CD8-positive, alpha-beta memory T cell (primary cell): Measurements from ENCODE around the gene MAP3K14. TPM values are rescaled to one million over a fixed set of nuclear protein-coding genes. Genes with fewer than 3 reads are reported as not detected.
A peak's percentile ranks its signal among the peaks of the same experiment; 100 is the strongest.

Source experiments
- CTCF ChIA-PET: fragments of 350-600 bp; sonication (Branson Sonifier 250); formaldehyde crosslinking; loops from one replicate; lab custom pipeline; 2021; ENCODE audit warnings: antibody characterized with exemption; lab: Charles Lee
- POLR2A ChIA-PET: fragments of 350-600 bp; sonication (Branson Sonifier 250); formaldehyde crosslinking; loops from one replicate; lab custom pipeline; 2021; ENCODE audit warnings: antibody characterized with exemption; lab: Charles Lee
- DNase-seq, 5 donors: peaks; one replicate each; pipeline versions ENCODE4 v3.0.0 to v3.0.0-alpha.2; 2020 to 2022; ENCODE audit warnings: mixed read lengths in 1 of 5
- H3K27ac ChIP-seq: one replicate; pipeline ENCODE4 v1.7.0; 2013; ENCODE audit warnings: low read depth, mild to moderate bottlenecking, low read length, moderate library complexity
- H3K27me3 ChIP-seq: 2 replicates; pipeline ENCODE4 v1.7.0; 2013; ENCODE audit warnings: low read length, mild to moderate bottlenecking; ENCODE audit not compliant: insufficient read depth, poor library complexity, severe bottlenecking
- H3K36me3 ChIP-seq: 2 replicates; pipeline ENCODE4 v1.7.0; 2013; ENCODE audit warnings: mild to moderate bottlenecking, low read length, moderate library complexity; ENCODE audit not compliant: insufficient read depth
- H3K4me1 ChIP-seq: 2 replicates; pipeline ENCODE4 v1.7.0; 2013; ENCODE audit warnings: mild to moderate bottlenecking, low read length, moderate library complexity; ENCODE audit not compliant: insufficient read depth
- H3K4me3 ChIP-seq: 2 replicates; pipeline ENCODE4 v1.7.0; 2013; ENCODE audit warnings: mild to moderate bottlenecking, low read length
- H3K9me3 ChIP-seq: 2 replicates; pipeline ENCODE4 v1.7.0; 2013; ENCODE audit warnings: mild to moderate bottlenecking, low read length
- H3K27ac Mint-ChIP-seq, 8 donors: one replicate each; pipeline ENCODE4 v1.8.0; 2020 to 2021; ENCODE audit warnings: mixed read lengths in 8 of 8, mild to moderate bottlenecking in 6 of 8, inconsistent platforms in 3 of 8, moderate library complexity in 3 of 8
- H3K27me3 Mint-ChIP-seq, 2 donors: one replicate each; pipeline ENCODE4 v1.8.0; 2020 to 2021; ENCODE audit warnings: mixed read lengths in 2 of 2, mild to moderate bottlenecking in 1 of 2, moderate library complexity in 1 of 2
- H3K36me3 Mint-ChIP-seq, 3 donors: one replicate each; pipeline ENCODE4 v1.8.0; 2020 to 2021; ENCODE audit warnings: mixed read lengths in 3 of 3, inconsistent platforms in 1 of 3, mild to moderate bottlenecking in 1 of 3
- H3K4me1 Mint-ChIP-seq, 3 donors: one replicate each; pipeline ENCODE4 v1.8.0; 2020 to 2021; ENCODE audit warnings: mixed read lengths in 3 of 3, inconsistent platforms in 1 of 3, mild to moderate bottlenecking in 1 of 3
- H3K4me3 Mint-ChIP-seq, 7 donors: one replicate each; pipeline ENCODE4 v1.8.0; 2020 to 2021; ENCODE audit warnings: mixed read lengths in 7 of 7, mild to moderate bottlenecking in 6 of 7, moderate library complexity in 4 of 7, inconsistent platforms in 2 of 7
- H3K9me3 Mint-ChIP-seq, 5 donors: one replicate each; pipeline ENCODE4 v1.8.0; 2020 to 2022; ENCODE audit warnings: mixed read lengths in 5 of 5, mild to moderate bottlenecking in 3 of 5, moderate library complexity in 2 of 5, inconsistent platforms in 1 of 5
- polyA plus RNA-seq: library from polyadenylated mRNA; unstranded; fragments of 300-500 nt; fragmentation: Illumina TruSeq; gene quantifications from one replicate; pipeline ENCODE4 v1.2.3, GENCODE V29; 2021
- total RNA-seq, 2 experiments: library from RNA; stranded (reverse); gene quantifications; one replicate each; pipeline ENCODE4 v1.2.3, GENCODE V29; 2021

Gene MAP3K14
- total and polyA plus RNA-seq, 3 experiments from 2014 or later: 9.0 to 62.4 (median 60.2) TPM

GRCh38 chr17:45262516-45263476 lies 54.0 kb downstream of the MAP3K14 start:
- H3K4me3 Mint-ChIP-seq: peak overlapping the region; percentile 41 to 86 (median 82)
- peaks cover 29% of the 10 kb centered on the region for H3K36me3 ChIP-seq
- ChIA-PET CTCF (interaction anchor here (0.6 to 6.0 kb wide), 9 partner anchors 14 to 123 kb away, joined by 3 to 28 read pairs (median 4); partner anchors contain the start of gene FMNL1), POLR2A (interaction anchor here (0.7 kb wide), 1 partner anchor 15 kb away, joined by 3 read pairs; no protein-coding TSS in a partner anchor)
- no peaks in the 10 kb centered on the region for H3K9me3 ChIP-seq
- H3K4me1 Mint-ChIP-seq: peaks cover 8 to 20% (median 16%) of the 10 kb centered on the region in 3 donors
- peaks cover 0 to 48% (median 3%) of the 10 kb centered on the region in 3 donors for H3K36me3 Mint-ChIP-seq
- H3K27me3 ChIP-seq: no peaks in the 10 kb centered on the region
- peak overlapping the region; percentile 56 for H3K4me3 ChIP-seq
- H3K4me1 ChIP-seq: peaks cover 20% of the 10 kb centered on the region
- no peaks in the 10 kb centered on the region for H3K27me3 Mint-ChIP-seq
- H3K27ac Mint-ChIP-seq: peak overlapping the region; percentile 45 to 91 (median 81)
- H3K9me3 Mint-ChIP-seq: no peaks in the 10 kb centered on the region
- H3K27ac ChIP-seq: peak overlapping the region; percentile 12
- peak in 1 of 5 donors; percentile 44 for DNase-seq

- no peaks in the 10 kb centered on the region for H3K9me3 Mint-ChIP-seq
- POLR2A ChIA-PET: no interaction called here
Measured at GRCh38 chr17:45261577-45262515, 55.0 kb downstream of the MAP3K14 start, which contains the start of gene SPATA32. Gene SPATA32, minus strand, starts transcription at chr17:45262094. Its CDS starts 78 bp downstream, at chr17:45262016.

GRCh38 chr17:45260204-45260783 lies 56.5 kb downstream of the MAP3K14 start:
- no peak for DNase-seq
- no peak overlapping the region for H3K27ac ChIP-seq
- peaks cover 19% of the 10 kb centered on the region for H3K36me3 ChIP-seq
- no peaks in the 10 kb centered on the region for H3K9me3 ChIP-seq
- no peak overlapping the region for H3K4me3 ChIP-seq
- H3K4me1 ChIP-seq: peaks cover 40% of the 10 kb centered on the region
- H3K27ac Mint-ChIP-seq: peak overlapping the region in 7 of 8 donors; percentile 15 to 90 (median 75)
- no peaks in the 10 kb centered on the region for H3K27me3 Mint-ChIP-seq
- peaks cover 18 to 40% (median 29%) of the 10 kb centered on the region in 3 donors for H3K4me1 Mint-ChIP-seq
- ChIA-PET CTCF (interaction anchor here (0.6 to 4.6 kb wide), 5 partner anchors 13 to 43 kb away, joined by 3 to 19 read pairs (median 7); no protein-coding TSS in a partner anchor), POLR2A (no interaction called here)
- H3K9me3 Mint-ChIP-seq: no peaks in the 10 kb centered on the region
- peaks cover 0 to 26% (median 1%) of the 10 kb centered on the region in 3 donors for H3K36me3 Mint-ChIP-seq
- no peaks in the 10 kb centered on the region for H3K27me3 ChIP-seq
- H3K4me3 Mint-ChIP-seq: peak overlapping the region; percentile 1 to 93 (median 55)

More at GRCh38 chr17:45261577-45262515, 55.0 kb downstream of the MAP3K14 start, which contains the start of gene SPATA32:
- DNase-seq: peak; percentile 52 to 82 (median 67)
- CTCF ChIA-PET: interaction anchor here (0.9 to 6.0 kb wide), 2 partner anchors 43 to 56 kb away, joined by 3 to 28 read pairs; no protein-coding TSS in a partner anchor
- Mint-ChIP-seq H3K4me1 (peaks cover 11 to 28% (median 21%) of the 10 kb centered on the region in 3 donors), H3K4me3 (peak within 1 kb of the TSS; percentile 78 to 93 (median 84)), H3K27me3 (no peaks in the 10 kb centered on the region), H3K36me3 (peaks cover 0 to 38% (median 1%) of the 10 kb centered on the region in 3 donors), H3K27ac (peak within 1 kb of the TSS; percentile 75 to 91 (median 78))
- H3K4me3 ChIP-seq: peak within 1 kb of the TSS; percentile 56
- no peaks in the 10 kb centered on the region for H3K27me3 ChIP-seq
- peak within 1 kb of the TSS; percentile 12 for H3K27ac ChIP-seq
- H3K4me1 ChIP-seq: peaks cover 26% of the 10 kb centered on the region
- no peaks in the 10 kb centered on the region for H3K9me3 ChIP-seq
- peaks cover 20% of the 10 kb centered on the region for H3K36me3 ChIP-seq

GRCh38 chr17:45258981-45259380 lies 57.8 kb downstream of the MAP3K14 start:
- H3K4me1 Mint-ChIP-seq: peaks cover 23 to 49% (median 33%) of the 10 kb centered on the region in 3 donors
- H3K27ac Mint-ChIP-seq: peak overlapping the region in 5 of 8 donors; percentile 4 to 84 (median 61)
- ChIA-PET CTCF (interaction anchor here (0.8 to 4.6 kb wide), 6 partner anchors 10 to 40 kb away, joined by 3 to 19 read pairs (median 5); no protein-coding TSS in a partner anchor), POLR2A (no interaction called here)
- no peak overlapping the region for H3K4me3 ChIP-seq
- H3K27me3 Mint-ChIP-seq: no peaks in the 10 kb centered on the region
- no peak overlapping the region for H3K27ac ChIP-seq
- H3K4me1 ChIP-seq: peaks cover 40% of the 10 kb centered on the region
- peak overlapping the region in 1 of 7 donors; percentile 8 for H3K4me3 Mint-ChIP-seq
- H3K36me3 ChIP-seq: peaks cover 9% of the 10 kb centered on the region
- no peaks in the 10 kb centered on the region for H3K27me3 ChIP-seq
- no peaks in the 10 kb centered on the region for H3K9me3 Mint-ChIP-seq
- H3K36me3 Mint-ChIP-seq: peaks cover 0 to 13% (median 1%) of the 10 kb centered on the region in 3 donors
- DNase-seq: no peak
- H3K9me3 ChIP-seq: no peaks in the 10 kb centered on the region

- Mint-ChIP-seq H3K27me3 (no peaks in the 10 kb centered on the region), H3K27ac (peak overlapping the region in 1 of 8 donors; percentile 80), H3K4me1 (peaks cover 34 to 57% (median 40%) of the 10 kb centered on the region in 3 donors), H3K4me3 (no peak overlapping the region), H3K9me3 (peaks cover 0 to 2% (median 0%) of the 10 kb centered on the region in 5 donors), H3K36me3 (peaks cover 0 to 4% (median 1%) of the 10 kb centered on the region in 3 donors)
- Histone ChIP-seq H3K27ac (no peak overlapping the region), H3K36me3 (peaks cover 1% of the 10 kb centered on the region), H3K4me1 (peaks cover 45% of the 10 kb centered on the region), H3K9me3 (no peaks in the 10 kb centered on the region), H3K4me3 (no peak overlapping the region), H3K27me3 (no peaks in the 10 kb centered on the region)
- DNase-seq: no peak
- CTCF ChIA-PET: interaction anchor here (1.1 to 4.7 kb wide), 6 partner anchors 9 to 122 kb away, joined by 3 to 23 read pairs (median 12); partner anchors contain the start of genes ACBD4 and FMNL1
- POLR2A ChIA-PET: interaction anchor here (1.9 kb wide), 1 partner anchor 9 kb away, joined by 9 read pairs; no protein-coding TSS in a partner anchor
Measured at GRCh38 chr17:45257115-45257514, 59.7 kb downstream of the MAP3K14 start.

- Mint-ChIP-seq H3K27ac (peak overlapping the region in 7 of 8 donors; percentile 23 to 81 (median 61)), H3K27me3 (no peaks in the 10 kb centered on the region), H3K36me3 (peaks cover 0 to 6% (median 4%) of the 10 kb centered on the region in 3 donors), H3K4me3 (peak overlapping the region in 1 of 7 donors; percentile 64), H3K9me3 (peaks cover 0 to 2% (median 0%) of the 10 kb centered on the region in 5 donors), H3K4me1 (peaks cover 31 to 55% (median 45%) of the 10 kb centered on the region in 3 donors)
- Histone ChIP-seq H3K36me3 (peaks cover 4% of the 10 kb centered on the region), H3K4me1 (peaks cover 45% of the 10 kb centered on the region), H3K4me3 (no peak overlapping the region), H3K27me3 (no peaks in the 10 kb centered on the region), H3K27ac (no peak overlapping the region), H3K9me3 (no peaks in the 10 kb centered on the region)
- POLR2A ChIA-PET: interaction anchor here (0.7 to 1.9 kb wide), 3 partner anchors 9 to 108 kb away, joined by 3 to 9 read pairs (median 3); no protein-coding TSS in a partner anchor
- CTCF ChIA-PET: interaction anchor here (1.1 to 4.7 kb wide), 8 partner anchors 9 to 129 kb away, joined by 3 to 23 read pairs (median 8); partner anchors contain the start of genes ACBD4 and FMNL1
- no peak for DNase-seq
Measured at GRCh38 chr17:45256114-45256966, 60.5 kb downstream of the MAP3K14 start.
